Body of pancreas (tissue), 4 donors: Measurements from ENCODE around the gene PAPPA. TPM values are rescaled to one million over a fixed set of nuclear protein-coding genes. Genes with fewer than 3 reads are reported as not detected.

ENCODE experiments used
- ATAC-seq: fragments of 150-250 bp; one replicate; pipeline ENCODE4 v1.9.1; 2016
- DNase-seq, 4 donors: peaks; one replicate each; pipeline ENCODE4 v3.0.0-alpha.2; 2019
- H3K27ac ChIP-seq, 4 donors: fragments of 200-600 bp; sonication (generic); 1 replicate in 3 of 4; 2 replicates in 1 of 4; pipeline versions ENCODE4 v1.5.1 to v1.6.1; 2016 to 2019; ENCODE audit warnings: mild to moderate bottlenecking in 1 of 4, mixed read lengths in 1 of 4, moderate library complexity in 1 of 4
- H3K27me3 ChIP-seq, 2 donors: fragments of 200-600 bp; sonication (generic); one replicate each; pipeline ENCODE4 v1.6.0; 2016; ENCODE audit warnings: mild to moderate bottlenecking in 1 of 2
- H3K36me3 ChIP-seq, 2 donors: fragments of 200-600 bp; sonication (generic); replicated peaks in 1 of 2; 2 replicates each; pipeline ENCODE4 v1.5.1; 2016; ENCODE audit warnings: low read depth in 2 of 2; ENCODE audit not compliant: insufficient read depth in 1 of 2
- H3K4me1 ChIP-seq: fragments of 200-600 bp; sonication (generic); one replicate; pipeline ENCODE4 v1.6.0; 2016
- H3K4me3 ChIP-seq, 2 donors: fragments of 200-600 bp; sonication (generic); 1 replicate in 1 of 2; 2 replicates in 1 of 2; pipeline ENCODE4 v1.5.1; 2016 to 2019
- H3K9me3 ChIP-seq, 3 donors: fragments of 200-600 bp; sonication (generic); 1 replicate in 2 of 3; 2 replicates in 1 of 3; pipeline ENCODE4 v1.5.1; 2016
- POLR2A ChIP-seq, 3 donors: fragments of 450-650 bp; IDR thresholded peaks; one replicate each; pipeline ENCODE4 v1.6.1; 2016; ENCODE audit warnings: antibody characterized with exemption in 3 of 3, mild to moderate bottlenecking in 2 of 3
- WGBS, 2 donors: methylation state at CpG; one replicate each; pipeline ENCODE4 v1.1.5; 2017; 5-methylcytosine and 5-hydroxymethylcytosine counted together
- intact Hi-C: fragments of 100-400 bp; cut with DNase I; formaldehyde crosslinking; loops from one replicate; pipeline ENCODE4 v1.15.1; 2023
- total RNA-seq, 2 donors: library from RNA; depleted of rRNA; stranded (reverse); fragments of >200 nt; gene quantifications; one replicate each; pipeline ENCODE4 v1.1.0, GENCODE V29; 2016
- TF ChIP-seq, protein P1 (sequence below), 7 experiments: fragments of 450-650 bp in 4 of 7; fragments of 200-600 bp in 3 of 7; sonication (generic) in 3 of 7; IDR thresholded peaks; one replicate each; pipeline ENCODE4 v1.5.1; 2016 to 2019; ENCODE audit warnings: antibody characterized with exemption in 7 of 7

The PAPPA gene
- total RNA-seq, 2 donors from 2014 or later, result 1.0 to 2.0 TPM

DNA sequence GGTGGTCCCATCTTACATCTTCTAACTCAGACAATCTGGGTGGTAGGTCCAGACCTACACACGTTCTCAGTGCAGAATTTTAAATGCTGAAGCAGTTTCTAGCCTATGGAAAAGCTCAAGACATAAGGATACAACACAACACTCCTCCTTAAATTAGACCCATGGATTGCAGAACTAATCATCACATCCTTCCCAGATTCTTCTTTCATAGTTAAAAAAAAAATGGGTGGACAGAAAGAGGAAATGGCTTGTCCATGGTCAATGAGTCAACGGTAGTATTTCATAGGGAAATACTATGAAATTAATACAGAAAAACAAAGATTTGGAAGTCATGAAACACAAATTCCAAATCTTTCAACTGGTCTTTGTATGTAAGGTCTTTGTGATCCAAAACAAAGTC lies 106.9 kb downstream of the PAPPA start:
- no peak overlapping the region for H3K4me3 ChIP-seq
- DNase-seq (no peak), ATAC-seq (no peak)
- H3K36me3 ChIP-seq, result no peaks in the 10 kb centered on the region
- no peaks in the 10 kb centered on the region for H3K9me3 ChIP-seq
- H3K4me1 ChIP-seq, result no peaks in the 10 kb centered on the region
- WGBS, 2 donors, result 75 to 77% methylated on average over 2 of the region's 2 CpGs
- no peak overlapping the region for H3K27ac ChIP-seq
- no peaks in the 10 kb centered on the region for H3K27me3 ChIP-seq
- TF ChIP-seq POLR2A (IDR thresholded peaks at IDR 0.05), result no peak
- TF ChIP-seq, protein P1, sequence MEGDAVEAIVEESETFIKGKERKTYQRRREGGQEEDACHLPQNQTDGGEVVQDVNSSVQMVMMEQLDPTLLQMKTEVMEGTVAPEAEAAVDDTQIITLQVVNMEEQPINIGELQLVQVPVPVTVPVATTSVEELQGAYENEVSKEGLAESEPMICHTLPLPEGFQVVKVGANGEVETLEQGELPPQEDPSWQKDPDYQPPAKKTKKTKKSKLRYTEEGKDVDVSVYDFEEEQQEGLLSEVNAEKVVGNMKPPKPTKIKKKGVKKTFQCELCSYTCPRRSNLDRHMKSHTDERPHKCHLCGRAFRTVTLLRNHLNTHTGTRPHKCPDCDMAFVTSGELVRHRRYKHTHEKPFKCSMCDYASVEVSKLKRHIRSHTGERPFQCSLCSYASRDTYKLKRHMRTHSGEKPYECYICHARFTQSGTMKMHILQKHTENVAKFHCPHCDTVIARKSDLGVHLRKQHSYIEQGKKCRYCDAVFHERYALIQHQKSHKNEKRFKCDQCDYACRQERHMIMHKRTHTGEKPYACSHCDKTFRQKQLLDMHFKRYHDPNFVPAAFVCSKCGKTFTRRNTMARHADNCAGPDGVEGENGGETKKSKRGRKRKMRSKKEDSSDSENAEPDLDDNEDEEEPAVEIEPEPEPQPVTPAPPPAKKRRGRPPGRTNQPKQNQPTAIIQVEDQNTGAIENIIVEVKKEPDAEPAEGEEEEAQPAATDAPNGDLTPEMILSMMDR (IDR thresholded peaks at IDR 0.05), result no peak
- intact Hi-C loops, result no loop called here

DNA sequence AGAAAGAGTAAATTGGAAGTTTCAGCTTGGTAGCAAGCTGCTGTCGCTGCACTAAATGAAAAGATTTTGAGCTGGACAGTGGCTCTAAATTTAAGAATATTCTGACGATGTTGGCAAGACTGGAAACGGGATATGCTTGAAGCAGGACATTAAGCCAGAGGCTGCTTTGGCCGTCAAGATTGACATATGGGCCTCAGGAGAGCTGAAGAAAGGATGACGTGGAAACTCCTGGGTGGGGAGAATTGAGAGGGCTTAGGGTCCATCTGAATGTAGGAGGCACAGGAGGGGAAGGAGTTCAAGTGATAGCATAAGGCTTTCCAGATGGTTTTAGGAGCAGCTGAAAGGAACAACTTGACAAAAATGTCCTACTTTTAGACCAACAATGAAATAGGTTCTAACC lies 108.9 kb downstream of the PAPPA start:
- intact Hi-C loops, result no loop called here
- no peaks in the 10 kb centered on the region for H3K9me3 ChIP-seq
- ATAC-seq, result no peak

GRCh38 chr9:116264361-116264760 lies 110.8 kb downstream of the PAPPA start:
- ATAC-seq (no peak), DNase-seq (no peak)
- H3K4me1 ChIP-seq, result no peaks in the 10 kb centered on the region
- H3K4me3 ChIP-seq, result no peak overlapping the region
- TF ChIP-seq, protein P1 (IDR thresholded peaks at IDR 0.05), result no peak
- no peak for TF ChIP-seq POLR2A (IDR thresholded peaks at IDR 0.05)
- 55 to 59% methylated on average over 1 of the region's 1 CpG for WGBS, 2 donors
- no peaks in the 10 kb centered on the region for H3K36me3 ChIP-seq
- no peaks in the 10 kb centered on the region for H3K9me3 ChIP-seq
- no peak overlapping the region for H3K27ac ChIP-seq
- H3K27me3 ChIP-seq, result no peaks in the 10 kb centered on the region
- intact Hi-C loops, result no loop called here

More for the DNA sequence above, 108.9 kb downstream of the PAPPA start:
- Histone ChIP-seq H3K27me3 (no peaks in the 10 kb centered on the region), H3K4me1 (no peaks in the 10 kb centered on the region), H3K4me3 (no peak overlapping the region), H3K27ac (no peak overlapping the region), H3K36me3 (no peaks in the 10 kb centered on the region)
- no peak for DNase-seq
- WGBS, 2 donors, result 56 to 63% methylated on average over 5 of the region's 5 CpGs
- no peak for TF ChIP-seq POLR2A (IDR thresholded peaks at IDR 0.05)
- TF ChIP-seq, protein P1 (IDR thresholded peaks at IDR 0.05), result no peak

DNA sequence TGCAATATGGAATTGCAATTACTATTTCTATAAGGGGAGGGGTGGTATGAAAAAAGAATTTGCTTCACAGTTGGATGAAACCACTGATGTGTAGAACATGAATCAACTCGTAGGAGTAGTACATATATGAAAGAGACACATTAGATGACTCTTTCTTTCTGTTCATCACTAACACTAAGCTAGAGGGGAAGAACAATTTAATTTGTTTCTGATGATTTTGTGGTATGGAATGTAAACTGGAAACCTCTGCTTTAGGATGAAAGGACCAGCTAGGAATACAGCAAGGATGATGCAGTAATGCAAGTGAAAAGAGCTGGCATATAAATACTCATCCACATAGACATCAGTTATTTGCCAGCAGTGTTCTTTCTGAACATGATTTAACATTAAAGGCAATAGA lies 113.4 kb downstream of the PAPPA start:
- no peak overlapping the region for H3K27ac ChIP-seq
- H3K27me3 ChIP-seq, result no peaks in the 10 kb centered on the region
- intact Hi-C loops, result no loop called here
- 66 to 70% methylated on average over 1 of the region's 1 CpG for WGBS, 2 donors
- H3K4me3 ChIP-seq, result no peak overlapping the region
- H3K36me3 ChIP-seq, result no peaks in the 10 kb centered on the region
- DNase-seq (no peak), ATAC-seq (no peak)
- H3K4me1 ChIP-seq, result no peaks in the 10 kb centered on the region
- TF ChIP-seq, protein P1 (IDR thresholded peaks at IDR 0.05), result no peak
- TF ChIP-seq POLR2A (IDR thresholded peaks at IDR 0.05), result no peak
- H3K9me3 ChIP-seq, result no peaks in the 10 kb centered on the region

GRCh38 chr9:116269250-116269649 lies 115.7 kb downstream of the PAPPA start:
- Histone ChIP-seq H3K4me1 (no peaks in the 10 kb centered on the region), H3K27ac (no peak overlapping the region), H3K9me3 (no peaks in the 10 kb centered on the region), H3K36me3 (no peaks in the 10 kb centered on the region), H3K4me3 (no peak overlapping the region), H3K27me3 (no peaks in the 10 kb centered on the region)
- TF ChIP-seq, protein P1 (IDR thresholded peaks at IDR 0.05), result no peak
- TF ChIP-seq POLR2A (IDR thresholded peaks at IDR 0.05), result no peak
- intact Hi-C loops, result no loop called here
- DNase-seq (no peak), ATAC-seq (no peak)
- WGBS, 2 donors, result 87 to 91% methylated on average over 2 of the region's 2 CpGs
